ENCODE data around the gene MAPK14. TPM values are rescaled to one million over a fixed set of nuclear protein-coding genes. Genes with fewer than 3 reads are reported as not detected.

The MAPK14 gene
- total and polyA plus RNA-seq, 9 of the 15 experiments (the other 6 are each of a cell fraction or from before 2014, with no cell fraction given) = 8.8 to 62.7 (median 35.5) TPM

DNA sequence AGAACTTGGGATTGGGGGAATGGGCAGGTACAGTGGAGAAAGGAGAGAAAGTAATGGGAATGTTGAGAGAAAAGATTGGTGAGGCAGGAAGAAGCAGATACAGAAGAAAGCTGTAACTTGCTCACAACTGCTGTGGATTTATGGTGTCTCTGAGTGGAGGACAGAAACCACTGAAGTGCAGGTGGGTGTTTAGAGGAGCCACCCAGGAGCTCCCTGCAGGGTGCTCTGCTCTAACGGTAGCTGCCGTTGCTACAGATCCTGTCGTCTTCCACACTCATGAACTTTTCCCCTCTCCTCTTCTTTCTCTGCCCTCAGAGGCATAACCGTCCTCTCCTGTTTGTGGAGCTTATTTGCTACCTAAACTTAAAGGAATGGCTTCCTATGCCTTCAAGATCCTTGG lies 75.2 kb downstream of the MAPK14 start:
- BruUV-seq (replicated peaks) = no TSS peak
- DNase-seq (ENCODE audit: extremely low read depth in 1 of 4, low spot score in 3 of 4) (no peak), FAIRE-seq (no peak), ATAC-seq (no peak)
- intact Hi-C loops (cut with micrococcal nuclease) (no loop called here), in situ Hi-C loops (cut with MboI) (no loop called here)
- Histone ChIP-seq H3K4me2 (ENCODE audit: insufficient read depth, low read length) (no peak overlapping the region), H3K27ac (ENCODE audit: extremely low read depth, low read depth, low read length) (no peak overlapping the region), H3K9me1 (ENCODE audit: control insufficient read depth, insufficient read depth, low read length) (peaks cover 3% of the 10 kb centered on the region), H2AFZ (ENCODE audit: low read depth, low read length) (no peak overlapping the region), H3K9me3 (replicated peaks; ENCODE audit: control insufficient read depth, insufficient read depth, low read depth, low read length) (peaks cover 1% of the 10 kb centered on the region; the same call in 1 of the 2 replicates), H3K4me1 (replicated peaks in 1 of 2; ENCODE audit: control insufficient read depth in 2 of 2, insufficient read depth in 2 of 2, low read length in 2 of 2) (peaks cover 9 to 24% of the 10 kb centered on the region in 2 experiments), H3K79me2 (ENCODE audit: control insufficient read depth, insufficient read depth, low read length) (no peaks in the 10 kb centered on the region), H3K36me3 (ENCODE audit: control insufficient read depth, insufficient read depth, low read length) (peaks cover 50% of the 10 kb centered on the region), H3K4me3 (no peak overlapping the region), H3K9ac (ENCODE audit: insufficient read depth in 1 of 2, low read depth in 2 of 2, low read length in 2 of 2) (no peak overlapping the region), H4K20me1 (replicated peaks; ENCODE audit: control insufficient read depth, insufficient read depth, low read length) (no peaks in the 10 kb centered on the region), H3K27me3 (ENCODE audit: control insufficient read depth in 2 of 2, insufficient read depth in 2 of 2, low read length in 2 of 2) (no peaks in the 10 kb centered on the region)
- 66% methylated on average over 4 of the region's 4 CpGs for WGBS (ENCODE audit: insufficient coverage, low coverage, missing lambda C conversion rate)
- TF ChIP-seq ZNF239 (CRISPR knock-in tag; IDR thresholded peaks at IDR 0.05) (no peak), ZNF445 (CRISPR knock-in tag; IDR thresholded peaks at IDR 0.05; ENCODE audit: low read depth) (no peak)
- ChIA-PET CTCF (ENCODE audit: low intra/inter-chr PET ratio) (no interaction called here), POLR2A (interaction anchor here (1.0 kb wide), 1 partner anchor 18 kb away, joined by 5 read pairs; no protein-coding TSS in a partner anchor)

- peaks cover 69% of the 10 kb centered on the region for H3K36me3 ChIP-seq (ENCODE audit: control insufficient read depth, insufficient read depth, low read length)
- no peak for DNase-seq (ENCODE audit: extremely low read depth in 1 of 4, low spot score in 3 of 4)
- TF ChIP-seq HLTF (IDR thresholded peaks at IDR 0.05) = no peak
- no peak for TF ChIP-seq RBM25 (IDR thresholded peaks at IDR 0.05; ENCODE audit: low read depth, low read length, severe bottlenecking)
- no peak for TF ChIP-seq GABPB1 (CRISPR knock-in tag; IDR thresholded peaks at IDR 0.05)
- TF ChIP-seq ETV1 (tag; conservative IDR thresholded peaks at IDR 0.05; ENCODE audit: low read depth) = no peak
- no peak for TF ChIP-seq CTCFL (IDR thresholded peaks at IDR 0.05; ENCODE audit: borderline replicate concordance, insufficient read depth, low read depth, low read length, poor library complexity, severe bottlenecking)
- no peak for TF ChIP-seq ATF2 (CRISPR knock-in tag; IDR thresholded peaks at IDR 0.05)
- TF ChIP-seq, protein P1, sequence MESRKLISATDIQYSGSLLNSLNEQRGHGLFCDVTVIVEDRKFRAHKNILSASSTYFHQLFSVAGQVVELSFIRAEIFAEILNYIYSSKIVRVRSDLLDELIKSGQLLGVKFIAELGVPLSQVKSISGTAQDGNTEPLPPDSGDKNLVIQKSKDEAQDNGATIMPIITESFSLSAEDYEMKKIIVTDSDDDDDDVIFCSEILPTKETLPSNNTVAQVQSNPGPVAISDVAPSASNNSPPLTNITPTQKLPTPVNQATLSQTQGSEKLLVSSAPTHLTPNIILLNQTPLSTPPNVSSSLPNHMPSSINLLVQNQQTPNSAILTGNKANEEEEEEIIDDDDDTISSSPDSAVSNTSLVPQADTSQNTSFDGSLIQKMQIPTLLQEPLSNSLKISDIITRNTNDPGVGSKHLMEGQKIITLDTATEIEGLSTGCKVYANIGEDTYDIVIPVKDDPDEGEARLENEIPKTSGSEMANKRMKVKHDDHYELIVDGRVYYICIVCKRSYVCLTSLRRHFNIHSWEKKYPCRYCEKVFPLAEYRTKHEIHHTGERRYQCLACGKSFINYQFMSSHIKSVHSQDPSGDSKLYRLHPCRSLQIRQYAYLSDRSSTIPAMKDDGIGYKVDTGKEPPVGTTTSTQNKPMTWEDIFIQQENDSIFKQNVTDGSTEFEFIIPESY (CRISPR knock-in tag; IDR thresholded peaks at IDR 0.05) = no peak
- TF ChIP-seq TAL1 (IDR thresholded peaks at IDR 0.05) = no peak
Measured at GRCh38 chr6:36104836-36105235, 77.2 kb downstream of the MAPK14 start.

More at GRCh38 chr6:36104836-36105235, 77.2 kb downstream of the MAPK14 start:
- in situ Hi-C loops (cut with MboI) = no loop called here
- 70% methylated on average over 2 of the region's 2 CpGs for WGBS (ENCODE audit: insufficient coverage, low coverage, missing lambda C conversion rate)
- no peaks in the 10 kb centered on the region for H3K79me2 ChIP-seq (ENCODE audit: control insufficient read depth, insufficient read depth, low read length)
- H3K27me3 ChIP-seq (ENCODE audit: control insufficient read depth in 2 of 2, insufficient read depth in 2 of 2, low read length in 2 of 2) = no peaks in the 10 kb centered on the region
- H2AFZ ChIP-seq (ENCODE audit: low read depth, low read length) = no peak overlapping the region
- H3K9me3 ChIP-seq (replicated peaks; ENCODE audit: control insufficient read depth, insufficient read depth, low read depth, low read length) = peaks cover 1% of the 10 kb centered on the region; the same call in 1 of the 2 replicates
- no peak for ATAC-seq
- CTCF ChIA-PET (ENCODE audit: low intra/inter-chr PET ratio) = no interaction called here
- H3K4me2 ChIP-seq (ENCODE audit: insufficient read depth, low read length) = no peak overlapping the region
- intact Hi-C loops (cut with micrococcal nuclease) = no loop called here
- no peak for FAIRE-seq
- H4K20me1 ChIP-seq (replicated peaks; ENCODE audit: control insufficient read depth, insufficient read depth, low read length) = no peaks in the 10 kb centered on the region
- H3K4me3 ChIP-seq = no peak overlapping the region
- no peak overlapping the region for H3K9ac ChIP-seq (ENCODE audit: insufficient read depth in 1 of 2, low read depth in 2 of 2, low read length in 2 of 2)
- POLR2A ChIA-PET = interaction anchor here (0.6 to 2.6 kb wide), 3 partner anchors 14 to 206 kb away, joined by 3 to 9 read pairs (median 4); no protein-coding TSS in a partner anchor
- peaks cover 3% of the 10 kb centered on the region for H3K9me1 ChIP-seq (ENCODE audit: control insufficient read depth, insufficient read depth, low read length)
- no peak overlapping the region for H3K27ac ChIP-seq (ENCODE audit: extremely low read depth, low read depth, low read length)
- peaks cover 4 to 6% of the 10 kb centered on the region in 2 experiments for H3K4me1 ChIP-seq (replicated peaks in 1 of 2; ENCODE audit: control insufficient read depth in 2 of 2, insufficient read depth in 2 of 2, low read length in 2 of 2)
- no TSS peak for BruUV-seq (replicated peaks)
